Activated T-helper 1 cell treated with anti-CD3 and anti-CD28 coated beads, Interleukin-2, amount 50 U/mL, for 16 hours (primary cell): ENCODE results near the gene DGCR8.

ENCODE experiments used
- DNase-seq, 2 donors: peaks; one replicate each; pipeline ENCODE4 v3.0.0-alpha.2; 2020; ENCODE audit warnings: low read depth in 1 of 2, low spot score in 1 of 2

The DGCR8 gene

DNA sequence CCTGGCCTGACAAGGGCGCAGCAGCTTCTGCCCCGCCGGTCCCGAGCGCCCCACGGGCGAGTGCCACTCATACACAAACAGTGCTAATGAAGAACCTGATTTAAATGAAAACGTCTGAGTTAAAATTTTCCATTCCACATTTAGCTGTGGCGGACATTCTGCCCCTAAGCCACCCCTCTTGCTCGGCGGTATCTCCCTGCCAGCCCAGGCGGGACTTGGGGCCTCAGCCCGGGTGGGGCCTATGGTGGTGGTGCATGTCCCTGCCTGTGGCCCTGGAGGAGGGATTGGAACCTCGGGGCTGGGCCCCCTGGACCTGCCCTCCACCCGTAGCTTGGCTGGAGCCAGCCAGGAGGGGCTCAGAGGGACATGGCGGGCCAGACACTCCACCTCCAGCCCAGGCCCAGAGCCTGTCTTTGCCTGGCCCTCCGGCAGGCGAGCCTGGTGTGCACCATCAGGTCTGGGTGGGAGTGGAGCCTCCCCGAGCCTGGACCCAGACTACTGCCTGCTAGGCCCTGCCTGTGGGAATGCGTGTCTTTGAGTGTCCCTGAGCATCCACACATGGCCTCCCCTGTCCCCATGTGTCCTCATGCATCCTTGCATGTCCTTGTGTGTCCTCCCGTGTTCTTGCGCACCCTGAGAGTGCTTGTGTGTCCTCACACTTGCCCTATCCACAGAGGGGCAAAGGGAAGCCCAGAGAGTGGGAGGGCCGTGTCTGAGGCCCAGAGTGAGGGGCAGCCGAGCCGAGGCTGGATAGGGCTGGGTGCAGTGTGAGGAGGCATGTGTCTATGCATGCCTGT lies 56.0 kb downstream of the DGCR8 start:
- DNase-seq, result no peak

DNA sequence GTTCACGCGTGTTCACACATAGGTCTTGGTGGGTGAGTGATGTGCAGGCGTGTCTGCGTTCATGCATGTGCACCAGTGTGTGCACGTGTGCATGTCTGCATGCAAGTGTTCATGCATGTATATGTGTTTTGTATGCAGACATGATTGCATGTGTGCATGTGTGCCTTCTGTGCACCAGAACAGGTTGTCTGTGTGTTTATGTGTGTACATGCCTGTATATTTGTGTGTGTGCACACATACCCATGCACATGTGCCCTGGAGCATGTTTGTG lies 56.5 kb downstream of the DGCR8 start:
- DNase-seq, result no peak

DNA sequence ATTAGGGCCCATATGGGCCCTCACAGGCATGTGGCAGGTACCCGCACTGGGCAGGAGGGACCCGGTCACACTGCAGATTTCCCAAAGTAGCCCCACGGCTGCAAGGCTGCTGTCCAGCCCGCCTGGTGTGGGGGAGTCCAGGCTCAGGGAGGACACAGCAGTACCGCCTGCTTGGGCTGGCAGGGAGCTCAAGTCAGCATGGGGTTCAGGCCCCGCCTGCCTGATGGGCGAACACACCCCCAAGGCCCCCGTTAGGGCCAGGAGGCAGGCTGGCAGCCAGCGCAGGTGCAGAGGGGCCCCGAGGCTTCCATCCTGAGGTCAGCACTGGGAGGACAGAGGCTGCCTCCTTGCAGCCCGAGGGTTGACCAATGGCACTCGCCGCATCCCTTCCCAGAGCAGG lies 57.1 kb downstream of the DGCR8 start:
- DNase-seq, result no peak

DNA sequence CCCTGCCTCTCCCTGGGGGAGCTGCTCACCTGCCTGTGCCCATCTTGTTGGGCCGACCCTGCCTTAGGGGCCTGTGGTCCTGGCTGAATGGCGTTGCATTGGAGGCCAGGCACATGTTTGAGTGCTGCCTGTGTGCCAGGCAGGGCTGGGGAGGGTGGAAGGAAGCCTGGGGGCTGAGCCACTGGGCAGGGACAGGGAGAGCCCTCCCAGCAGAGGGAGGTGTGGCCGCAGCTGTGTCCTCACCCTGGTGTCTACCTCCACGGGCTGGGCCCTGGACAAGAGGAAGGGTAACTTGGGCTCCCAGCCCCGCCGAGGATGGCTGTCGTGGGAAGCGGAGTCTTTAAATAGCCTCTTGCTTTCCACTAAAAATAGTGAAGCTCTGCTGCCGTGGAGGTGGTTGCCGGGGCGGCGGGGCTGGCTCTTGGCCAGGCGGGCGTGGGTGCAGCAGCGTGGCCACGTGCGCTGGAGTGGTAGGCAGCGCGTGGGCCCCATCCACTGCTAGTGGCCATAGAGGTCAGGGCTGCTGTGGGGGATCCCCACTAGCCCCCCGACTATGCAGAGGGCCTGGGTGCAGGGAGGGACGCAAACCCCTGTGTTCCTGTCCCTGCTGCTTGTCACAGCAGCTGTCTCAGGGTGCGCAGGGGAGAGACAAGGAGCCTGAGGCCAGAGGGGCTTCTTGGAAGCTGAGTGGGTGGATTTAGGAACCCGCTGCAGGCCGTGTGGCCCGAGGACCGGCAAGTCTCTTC lies 57.8 kb downstream of the DGCR8 start:
- DNase-seq, result no peak

DNA sequence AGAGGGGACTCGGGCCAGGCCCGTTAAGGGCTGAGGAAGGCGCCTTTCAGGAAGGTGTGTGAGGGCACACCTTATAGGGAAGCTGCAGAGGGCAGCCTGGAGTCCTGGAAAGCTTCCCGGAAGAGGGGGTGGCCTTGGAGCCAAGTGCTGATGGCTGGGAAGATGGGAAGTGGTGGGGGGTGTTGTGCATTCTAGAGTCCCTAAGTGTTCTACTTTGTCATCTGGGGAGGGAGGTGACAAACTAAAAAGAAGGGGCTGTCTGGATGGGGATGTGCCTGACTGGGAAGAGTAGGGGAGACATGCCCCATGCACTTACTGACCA lies 58.3 kb downstream of the DGCR8 start:
- no peak for DNase-seq

DNA sequence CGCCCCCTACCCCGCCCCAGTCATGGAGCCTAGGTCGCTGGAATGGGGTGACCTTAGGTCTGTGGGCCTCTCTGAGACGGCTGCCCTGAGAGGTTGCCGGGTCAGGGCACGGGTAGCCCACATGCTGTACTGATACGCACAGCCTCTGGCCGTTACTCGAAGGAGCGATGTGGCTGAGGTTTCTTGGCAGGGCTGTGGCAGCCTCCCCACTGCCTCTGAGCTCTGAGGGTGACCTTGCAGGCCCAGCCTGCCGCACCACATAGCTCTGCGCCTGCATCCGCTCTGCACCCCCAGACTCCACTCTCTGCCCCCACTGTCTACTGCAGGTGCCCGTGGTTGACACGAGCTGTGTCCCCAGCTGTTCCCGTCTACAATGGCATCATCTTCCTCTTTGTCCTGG lies 58.8 kb downstream of the DGCR8 start:
- DNase-seq, result no peak

DNA sequence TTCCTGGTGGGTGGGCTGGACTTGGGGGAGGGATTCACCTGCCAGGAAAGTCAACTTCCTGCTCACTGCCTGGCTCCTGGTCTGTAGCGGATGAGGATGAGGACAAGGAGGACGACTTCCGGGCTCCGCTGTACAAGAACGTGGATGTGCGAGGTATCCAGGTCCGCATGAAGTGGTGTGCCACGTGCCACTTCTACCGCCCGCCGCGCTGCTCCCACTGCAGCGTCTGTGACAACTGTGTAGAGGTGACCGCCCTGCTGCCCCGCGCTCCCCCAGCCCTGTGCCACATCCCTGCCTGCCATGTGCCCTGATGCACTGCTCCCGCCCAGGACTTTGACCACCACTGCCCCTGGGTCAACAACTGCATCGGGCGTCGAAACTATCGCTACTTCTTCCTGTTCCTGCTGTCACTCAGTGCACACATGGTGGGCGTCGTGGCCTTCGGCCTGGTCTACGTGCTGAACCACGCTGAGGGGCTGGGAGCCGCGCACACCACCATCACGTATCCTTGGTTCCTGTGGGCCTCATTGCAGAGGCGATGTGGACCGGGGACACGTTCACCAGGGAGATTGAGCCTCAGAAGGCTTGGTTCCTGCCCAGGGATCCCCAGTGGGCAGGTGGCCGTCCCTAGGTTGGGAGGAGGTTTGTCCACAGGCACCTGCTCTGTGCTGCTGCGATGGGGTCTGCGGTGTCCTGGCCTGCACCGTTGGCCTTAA lies 59.5 kb downstream of the DGCR8 start:
- DNase-seq, result no peak

DNA sequence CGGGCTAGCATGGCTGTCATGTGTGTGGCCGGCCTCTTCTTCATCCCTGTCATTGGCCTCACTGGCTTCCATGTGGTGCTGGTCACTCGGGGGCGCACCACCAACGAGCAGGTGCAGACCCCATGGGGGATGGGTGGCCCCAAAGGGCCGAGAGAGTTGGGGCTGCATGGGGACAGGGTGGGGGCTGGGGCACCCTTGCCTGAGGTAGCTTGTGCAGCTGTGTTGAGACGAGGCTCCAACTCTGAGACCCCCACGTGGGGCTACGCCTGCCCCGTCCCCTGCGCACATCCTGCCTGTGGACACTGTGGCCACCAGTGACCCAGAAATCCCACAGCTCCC lies 60.0 kb downstream of the DGCR8 start:
- DNase-seq, result no peak

DNA sequence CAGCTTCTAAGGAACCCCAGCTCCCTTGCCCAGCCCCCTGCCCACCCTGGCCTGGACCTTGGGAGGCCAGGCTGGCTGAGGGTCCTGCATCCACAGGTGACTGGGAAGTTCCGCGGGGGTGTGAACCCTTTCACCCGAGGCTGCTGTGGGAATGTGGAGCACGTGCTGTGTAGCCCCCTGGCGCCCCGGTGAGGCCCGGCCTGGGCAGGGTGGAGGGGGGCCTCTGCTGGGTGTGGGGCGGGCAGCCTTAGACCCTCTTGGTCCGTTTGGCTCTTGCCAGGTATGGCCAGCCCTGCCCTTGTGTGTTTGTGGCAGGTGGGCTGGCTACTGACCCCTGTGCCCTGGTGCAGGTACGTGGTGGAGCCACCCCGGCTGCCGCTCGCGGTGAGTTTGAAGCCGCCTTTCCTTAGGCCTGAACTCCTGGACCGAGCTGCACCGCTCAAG lies 60.5 kb downstream of the DGCR8 start:
- DNase-seq, result no peak

DNA sequence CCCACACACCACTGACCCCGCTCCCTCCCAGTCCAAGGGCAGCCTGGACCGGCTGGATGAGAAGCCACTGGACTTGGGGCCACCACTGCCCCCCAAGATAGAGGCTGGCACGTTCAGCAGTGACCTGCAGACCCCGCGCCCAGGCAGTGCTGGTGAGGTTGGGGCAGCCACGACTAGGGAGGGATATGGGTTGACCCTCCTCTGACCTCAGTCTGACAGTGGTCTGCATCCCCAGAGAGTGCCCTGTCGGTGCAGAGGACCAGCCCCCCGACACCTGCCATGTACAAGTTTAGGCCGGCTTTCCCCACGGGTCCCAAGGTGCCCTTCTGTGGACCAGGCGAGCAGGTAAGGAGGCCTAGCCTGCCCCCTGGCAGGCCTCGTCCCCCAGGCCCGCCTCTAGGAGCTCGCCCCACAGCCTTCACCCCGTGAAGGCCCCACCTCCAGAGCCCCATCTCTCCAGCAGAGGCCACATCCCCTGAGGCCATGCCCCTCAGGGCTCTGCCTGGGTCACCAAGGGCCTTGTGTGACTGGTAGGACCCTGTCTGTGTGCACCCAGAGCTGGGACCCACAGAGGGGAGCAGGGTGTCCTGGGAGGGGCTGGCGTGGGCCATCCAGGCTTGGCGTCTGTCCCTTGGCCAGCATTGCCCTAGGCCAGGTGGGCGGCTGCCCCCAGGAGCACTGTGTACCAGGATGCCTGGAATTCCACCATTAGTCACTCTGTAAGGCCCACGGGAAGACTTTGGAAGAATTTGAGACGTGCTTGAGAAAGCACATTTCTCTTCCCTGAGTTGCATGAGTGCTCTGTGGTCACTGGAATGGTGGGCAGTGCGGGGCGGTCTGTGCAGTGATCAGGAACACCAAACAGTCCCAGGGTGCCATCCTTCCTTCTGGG lies 61.4 kb downstream of the DGCR8 start:
- no peak for DNase-seq

DNA sequence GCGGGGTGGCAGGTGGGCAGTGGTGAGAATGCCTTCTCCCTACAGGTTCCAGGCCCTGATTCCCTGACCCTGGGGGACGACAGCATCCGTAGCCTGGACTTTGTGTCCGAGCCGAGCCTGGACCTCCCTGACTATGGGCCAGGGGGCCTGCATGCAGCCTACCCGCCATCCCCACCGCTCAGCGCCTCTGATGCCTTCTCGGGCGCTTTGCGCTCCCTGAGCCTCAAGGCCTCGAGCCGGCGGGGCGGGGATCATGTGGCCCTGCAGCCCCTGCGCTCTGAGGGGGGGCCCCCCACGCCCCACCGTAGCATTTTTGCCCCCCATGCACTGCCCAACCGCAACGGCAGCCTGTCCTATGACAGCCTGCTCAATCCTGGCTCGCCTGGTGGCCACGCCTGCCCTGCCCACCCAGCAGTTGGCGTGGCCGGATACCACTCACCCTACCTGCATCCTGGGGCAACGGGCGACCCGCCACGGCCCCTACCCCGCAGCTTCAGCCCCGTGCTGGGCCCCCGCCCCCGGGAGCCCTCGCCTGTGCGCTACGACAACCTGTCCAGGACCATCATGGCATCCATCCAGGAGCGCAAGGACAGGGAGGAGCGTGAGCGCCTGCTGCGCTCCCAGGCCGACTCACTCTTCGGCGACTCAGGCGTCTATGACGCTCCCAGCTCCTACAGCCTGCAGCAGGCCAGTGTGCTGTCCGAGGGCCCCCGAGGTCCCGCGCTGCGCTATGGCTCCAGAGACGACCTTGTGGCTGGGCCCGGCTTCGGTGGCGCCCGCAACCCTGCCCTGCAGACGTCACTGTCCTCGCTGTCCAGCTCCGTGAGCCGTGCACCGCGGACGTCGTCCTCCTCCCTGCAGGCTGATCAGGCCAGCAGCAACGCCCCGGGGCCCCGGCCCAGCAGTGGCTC lies 62.9 kb downstream of the DGCR8 start:
- DNase-seq, result no peak

DNA sequence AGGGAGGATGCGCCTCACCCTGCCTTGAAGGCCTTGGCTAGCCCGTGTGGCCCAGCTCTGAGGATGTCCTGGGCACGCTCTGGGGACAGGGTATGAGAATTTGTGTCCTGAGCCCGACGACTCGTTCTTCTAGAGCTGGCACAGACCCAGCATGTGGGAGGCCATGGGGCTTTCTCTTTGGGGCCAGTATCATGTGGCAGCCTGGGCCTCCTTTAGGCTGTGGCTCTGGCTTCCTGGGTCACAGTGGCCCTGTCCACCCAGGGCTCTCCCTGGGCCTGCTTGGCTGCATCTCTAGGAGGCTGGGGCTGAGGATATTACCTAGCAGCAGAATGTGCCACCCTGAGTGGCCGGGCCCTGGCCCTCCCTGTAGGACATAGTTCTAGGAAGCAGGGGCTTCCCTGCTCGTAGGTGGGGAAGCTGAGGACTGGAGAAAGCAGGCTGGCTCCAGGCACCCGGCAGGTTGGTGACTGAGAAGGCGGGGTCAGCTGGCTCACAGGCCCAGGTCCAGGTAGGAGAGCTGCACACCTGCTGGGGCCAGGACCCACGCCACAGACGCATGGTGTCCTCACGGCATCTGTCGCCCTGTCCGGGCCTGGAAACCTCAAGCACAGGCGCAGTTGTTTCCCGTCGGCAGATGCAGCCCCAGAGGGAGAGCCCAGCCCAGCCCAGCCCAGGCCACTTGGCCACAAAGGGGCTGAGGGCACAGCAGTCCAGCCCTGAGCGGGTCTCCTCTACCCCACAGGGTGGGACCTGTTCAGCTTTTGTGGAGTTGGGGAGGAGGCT lies 64.0 kb downstream of the DGCR8 start:
- DNase-seq, result no peak

DNA sequence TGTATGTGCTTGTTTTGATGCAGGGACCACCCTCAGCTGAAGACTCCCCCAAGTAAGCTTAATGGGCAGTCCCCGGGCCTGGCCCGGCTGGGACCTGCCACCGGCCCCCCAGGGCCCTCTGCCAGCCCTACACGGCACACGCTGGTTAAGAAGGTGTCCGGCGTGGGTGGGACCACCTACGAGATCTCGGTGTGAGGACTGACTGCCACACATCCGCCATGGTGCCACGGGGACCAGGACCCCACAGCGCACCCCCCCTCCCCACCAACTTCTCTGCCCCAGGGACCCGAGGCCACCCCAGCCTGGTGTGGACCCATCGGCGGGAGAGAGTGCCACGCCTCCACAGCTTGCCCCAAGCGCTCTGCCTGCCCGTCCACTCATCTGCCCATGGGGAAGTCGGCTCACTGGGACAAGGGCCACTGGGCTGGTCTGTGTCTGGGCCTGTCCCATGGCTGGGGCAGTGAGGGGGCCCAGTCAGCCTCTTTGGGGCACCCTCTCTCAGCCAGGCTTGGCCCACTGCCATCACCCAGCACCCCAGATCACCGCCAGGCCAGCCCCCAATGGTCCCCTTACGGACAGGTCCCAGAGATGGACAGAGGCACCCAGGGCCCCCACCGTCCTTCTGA lies 65.3 kb downstream of the DGCR8 start:
- no peak for DNase-seq

DNA sequence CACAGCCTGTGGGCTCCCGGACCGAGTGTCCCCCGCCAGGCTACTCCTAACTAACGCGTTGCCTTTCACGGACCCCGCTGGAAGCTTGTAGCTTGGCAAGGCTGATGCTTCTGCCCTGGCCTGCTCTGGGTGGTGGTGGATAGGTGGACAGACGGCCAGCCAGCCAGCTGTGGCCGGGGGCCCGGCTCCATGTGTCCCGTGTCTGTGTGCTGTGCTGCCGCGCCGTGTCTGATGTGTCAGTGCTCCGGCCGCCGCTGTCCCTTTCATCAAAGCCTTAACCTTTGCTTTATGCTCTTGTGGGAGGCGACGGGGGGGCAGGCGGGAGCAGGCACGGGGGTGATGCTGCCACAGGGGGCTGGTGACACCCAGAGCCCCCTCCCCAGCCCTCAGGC lies 65.8 kb downstream of the DGCR8 start:
- no peak for DNase-seq

DNA sequence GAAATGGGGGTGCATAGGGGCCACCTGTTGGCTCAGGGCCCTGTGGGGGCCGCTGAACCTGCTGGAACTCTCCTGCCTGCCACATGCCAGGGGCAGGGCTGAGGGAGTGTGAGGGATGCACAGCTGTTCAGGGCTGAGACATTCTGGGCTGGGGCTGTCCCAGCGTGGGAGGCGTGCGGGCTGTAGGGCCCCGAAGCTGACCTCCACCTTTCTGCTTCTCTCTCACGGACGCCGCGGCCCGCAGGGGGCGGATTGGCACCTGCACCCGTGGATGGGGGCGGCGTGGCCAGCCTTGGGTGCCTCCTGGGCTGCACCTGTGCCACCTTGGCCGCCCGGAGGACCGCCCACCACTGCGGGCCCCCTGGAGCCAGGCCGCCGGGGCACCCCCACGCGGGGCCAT lies 66.7 kb downstream of the DGCR8 start:
- no peak for DNase-seq

DNA sequence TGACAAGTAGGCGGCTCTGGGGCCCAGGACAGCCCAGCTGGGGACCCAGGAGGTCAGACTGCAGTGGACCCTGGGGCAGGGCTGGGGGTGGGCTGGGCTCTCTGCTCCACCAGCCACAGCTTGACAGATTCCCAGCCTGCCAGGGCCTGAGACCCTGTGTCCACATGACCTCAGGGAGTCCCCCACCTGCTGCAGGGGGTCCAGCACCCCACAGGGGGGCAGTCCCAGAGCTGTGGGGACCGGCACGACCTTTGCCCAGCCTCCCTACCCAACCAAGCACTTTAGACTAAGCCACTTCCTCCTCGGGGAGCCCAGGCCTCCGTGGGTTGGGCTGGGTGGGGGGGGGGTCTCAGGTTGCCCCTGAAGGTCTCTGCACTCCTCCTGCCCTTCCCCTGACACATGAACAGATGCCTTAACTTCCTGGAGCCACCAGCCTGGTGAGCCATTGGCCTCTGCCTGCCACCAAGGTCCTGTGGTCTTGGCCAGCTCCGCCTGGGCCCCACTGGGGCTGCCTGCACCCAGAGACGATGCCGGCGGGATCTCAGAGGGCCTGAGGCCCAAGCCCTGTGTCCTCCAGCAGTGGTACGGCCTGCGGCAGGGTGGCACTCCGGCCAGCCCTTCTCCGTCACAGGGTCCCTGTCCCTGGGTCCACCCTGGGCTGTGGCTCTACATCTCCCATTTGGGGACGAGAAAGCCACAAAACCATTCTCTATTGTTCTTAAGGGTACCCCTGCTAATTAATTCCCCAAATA lies 67.4 kb downstream of the DGCR8 start:
- no peak for DNase-seq

DNA sequence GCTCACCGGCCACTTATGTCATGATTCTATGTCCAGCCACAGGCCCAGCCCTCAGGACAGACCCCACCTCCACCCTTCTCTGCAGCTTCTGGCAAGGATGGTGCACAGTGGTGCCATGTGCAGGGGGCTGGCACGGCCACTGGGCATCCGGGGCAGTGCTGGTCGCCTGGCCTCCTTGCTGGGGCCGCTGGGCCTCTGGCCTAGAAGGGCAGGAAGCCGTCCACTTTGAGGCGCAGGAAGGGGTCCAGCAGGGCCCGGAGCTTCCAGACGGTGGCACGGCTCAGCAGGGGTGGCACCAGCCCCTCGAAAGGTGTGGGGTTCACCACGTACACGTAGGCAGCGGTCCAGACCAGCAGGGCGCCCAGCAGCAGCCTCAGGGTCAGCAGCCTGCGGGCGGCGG lies 68.4 kb downstream of the DGCR8 start:
- no peak for DNase-seq
